Measurements from ENCODE around the gene ORAI3.

ORAI3 gene

GRCh38 chr16:30963925-30964511 lies 15.2 kb downstream of the ORAI3 start:
- H3K4me3 ChIP-seq (ENCODE audit: low read depth, low read length) = no peak overlapping the region
- DNase-seq (ENCODE audit: low read depth) = no peak
- TF ChIP-seq CTCF (IDR thresholded peaks at IDR 0.05; ENCODE audit: low read depth, low read length, missing control alignments) = no peak

- no peak for TF ChIP-seq CTCF (IDR thresholded peaks at IDR 0.05; ENCODE audit: low read depth, low read length, missing control alignments)
- H3K4me3 ChIP-seq (ENCODE audit: low read depth, low read length) = no peak overlapping the region
- no peak for DNase-seq (ENCODE audit: low read depth)
Observed at GRCh38 chr16:30964574-30965226, 15.8 kb downstream of the ORAI3 start.

GRCh38 chr16:30965436-30965835 lies 16.6 kb downstream of the ORAI3 start:
- DNase-seq (ENCODE audit: low read depth) = no peak
- H3K4me3 ChIP-seq (ENCODE audit: low read depth, low read length) = no peak overlapping the region
- TF ChIP-seq CTCF (IDR thresholded peaks at IDR 0.05; ENCODE audit: low read depth, low read length, missing control alignments) = no peak

GRCh38 chr16:30966033-30966619 lies 17.3 kb downstream of the ORAI3 start:
- no peak for TF ChIP-seq CTCF (IDR thresholded peaks at IDR 0.05; ENCODE audit: low read depth, low read length, missing control alignments)
- H3K4me3 ChIP-seq (ENCODE audit: low read depth, low read length) = no peak overlapping the region
- no peak for DNase-seq (ENCODE audit: low read depth)

- no peak overlapping the region for H3K4me3 ChIP-seq (ENCODE audit: low read depth, low read length)
- DNase-seq (ENCODE audit: low read depth) = no peak
- TF ChIP-seq CTCF (IDR thresholded peaks at IDR 0.05; ENCODE audit: low read depth, low read length, missing control alignments) = no peak
Observed at GRCh38 chr16:30967795-30968194, 18.9 kb downstream of the ORAI3 start.

- H3K4me3 ChIP-seq (ENCODE audit: low read depth, low read length) = no peak overlapping the region
- no peak for TF ChIP-seq CTCF (IDR thresholded peaks at IDR 0.05; ENCODE audit: low read depth, low read length, missing control alignments)
- no peak for DNase-seq (ENCODE audit: low read depth)
Observed at GRCh38 chr16:30969246-30969842, 20.5 kb downstream of the ORAI3 start.

Data from GM12864 (cell line).